ENCODE results near the gene ATOH7.

The ATOH7 gene

DNA sequence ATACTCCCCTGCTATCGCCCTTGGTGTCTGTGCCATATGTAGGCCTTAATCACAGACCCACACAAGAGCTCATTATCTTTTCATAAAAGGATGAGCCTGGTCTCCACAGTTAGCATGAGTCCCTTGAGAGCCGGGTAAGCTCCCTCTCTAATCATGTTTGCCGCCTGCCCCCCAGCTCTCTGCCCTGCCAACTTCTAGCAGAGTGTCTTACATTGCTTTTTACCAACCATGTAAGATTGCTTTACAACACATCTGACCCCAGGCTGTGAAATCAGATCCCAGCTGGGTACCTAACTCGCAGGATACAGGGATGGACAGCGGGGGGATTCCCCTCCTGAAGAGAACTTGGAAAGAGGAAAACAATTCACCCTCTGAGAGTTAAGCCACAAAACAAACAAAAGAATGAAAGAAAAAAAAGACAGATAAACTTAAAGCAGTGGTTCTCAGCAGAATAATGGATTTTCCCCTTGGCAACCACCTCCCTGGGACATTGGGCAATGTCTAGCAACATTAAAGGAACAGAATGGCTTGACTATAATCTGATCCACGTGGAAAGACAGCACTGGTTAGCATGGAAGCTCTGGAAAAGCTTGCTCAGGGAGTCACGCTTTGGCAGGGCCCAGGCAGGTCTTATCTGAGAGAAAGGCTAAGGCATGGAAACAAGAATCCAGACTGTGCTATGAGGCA is 39.4 kb upstream of the ATOH7 start:
- DNase-seq (ENCODE audit: low read depth), result no peak
- TF ChIP-seq MYC (IDR thresholded peaks at IDR 0.05; ENCODE audit: low read depth, low read length) (no peak), POLR2A (IDR thresholded peaks at IDR 0.05; ENCODE audit: extremely low read depth, insufficient read length) (no peak)
- TF ChIP-seq, protein P1, sequence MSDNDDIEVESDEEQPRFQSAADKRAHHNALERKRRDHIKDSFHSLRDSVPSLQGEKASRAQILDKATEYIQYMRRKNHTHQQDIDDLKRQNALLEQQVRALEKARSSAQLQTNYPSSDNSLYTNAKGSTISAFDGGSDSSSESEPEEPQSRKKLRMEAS (IDR thresholded peaks at IDR 0.05; ENCODE audit: low read depth, low read length), result no peak
- TF ChIP-seq, protein P2, sequence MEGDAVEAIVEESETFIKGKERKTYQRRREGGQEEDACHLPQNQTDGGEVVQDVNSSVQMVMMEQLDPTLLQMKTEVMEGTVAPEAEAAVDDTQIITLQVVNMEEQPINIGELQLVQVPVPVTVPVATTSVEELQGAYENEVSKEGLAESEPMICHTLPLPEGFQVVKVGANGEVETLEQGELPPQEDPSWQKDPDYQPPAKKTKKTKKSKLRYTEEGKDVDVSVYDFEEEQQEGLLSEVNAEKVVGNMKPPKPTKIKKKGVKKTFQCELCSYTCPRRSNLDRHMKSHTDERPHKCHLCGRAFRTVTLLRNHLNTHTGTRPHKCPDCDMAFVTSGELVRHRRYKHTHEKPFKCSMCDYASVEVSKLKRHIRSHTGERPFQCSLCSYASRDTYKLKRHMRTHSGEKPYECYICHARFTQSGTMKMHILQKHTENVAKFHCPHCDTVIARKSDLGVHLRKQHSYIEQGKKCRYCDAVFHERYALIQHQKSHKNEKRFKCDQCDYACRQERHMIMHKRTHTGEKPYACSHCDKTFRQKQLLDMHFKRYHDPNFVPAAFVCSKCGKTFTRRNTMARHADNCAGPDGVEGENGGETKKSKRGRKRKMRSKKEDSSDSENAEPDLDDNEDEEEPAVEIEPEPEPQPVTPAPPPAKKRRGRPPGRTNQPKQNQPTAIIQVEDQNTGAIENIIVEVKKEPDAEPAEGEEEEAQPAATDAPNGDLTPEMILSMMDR (IDR thresholded peaks at IDR 0.05; ENCODE audit: low read depth, low read length), result no peak
- no peak overlapping the region for H3K4me3 ChIP-seq (ENCODE audit: low read depth, low read length)

DNA sequence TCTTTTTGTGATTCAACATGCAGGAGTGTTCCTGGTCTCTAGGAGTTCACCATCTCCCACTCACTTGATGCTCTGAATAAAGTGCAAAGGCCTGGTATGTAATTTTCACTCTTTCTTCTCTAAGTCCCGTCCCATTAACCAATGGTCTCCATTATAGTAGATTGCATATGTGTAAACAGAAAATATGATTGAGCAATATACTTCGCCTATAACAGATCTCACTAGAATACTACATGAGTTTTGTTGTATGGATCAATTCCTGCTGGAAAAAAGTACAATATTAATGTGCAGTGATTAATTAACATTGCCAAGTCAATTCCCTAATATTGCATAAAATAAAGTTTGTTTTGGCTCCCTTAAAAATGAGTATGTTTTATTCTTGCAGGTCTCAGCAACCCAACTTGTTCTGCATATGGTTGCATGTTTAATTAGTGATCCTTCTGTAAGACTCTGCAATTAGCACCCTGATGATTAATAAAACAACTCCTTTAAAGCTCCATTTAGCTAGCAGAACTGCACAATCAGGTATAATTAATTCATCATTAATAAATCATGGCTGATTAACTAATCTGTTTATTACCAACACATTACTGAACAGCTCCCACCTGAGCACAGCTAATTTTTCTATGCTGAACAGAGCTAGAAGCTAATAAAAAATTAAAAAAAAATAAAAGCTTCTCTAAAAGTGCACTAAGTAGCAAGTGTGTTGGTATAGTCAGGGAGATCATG is 37.8 kb upstream of the ATOH7 start:
- TF ChIP-seq, protein P2 (IDR thresholded peaks at IDR 0.05; ENCODE audit: low read depth, low read length), result no peak
- TF ChIP-seq, protein P1 (IDR thresholded peaks at IDR 0.05; ENCODE audit: low read depth, low read length), result no peak
- TF ChIP-seq POLR2A (IDR thresholded peaks at IDR 0.05; ENCODE audit: extremely low read depth, insufficient read length) (no peak), MYC (IDR thresholded peaks at IDR 0.05; ENCODE audit: low read depth, low read length) (no peak)
- no peak for DNase-seq (ENCODE audit: low read depth)
- H3K4me3 ChIP-seq (ENCODE audit: low read depth, low read length), result no peak overlapping the region

DNA sequence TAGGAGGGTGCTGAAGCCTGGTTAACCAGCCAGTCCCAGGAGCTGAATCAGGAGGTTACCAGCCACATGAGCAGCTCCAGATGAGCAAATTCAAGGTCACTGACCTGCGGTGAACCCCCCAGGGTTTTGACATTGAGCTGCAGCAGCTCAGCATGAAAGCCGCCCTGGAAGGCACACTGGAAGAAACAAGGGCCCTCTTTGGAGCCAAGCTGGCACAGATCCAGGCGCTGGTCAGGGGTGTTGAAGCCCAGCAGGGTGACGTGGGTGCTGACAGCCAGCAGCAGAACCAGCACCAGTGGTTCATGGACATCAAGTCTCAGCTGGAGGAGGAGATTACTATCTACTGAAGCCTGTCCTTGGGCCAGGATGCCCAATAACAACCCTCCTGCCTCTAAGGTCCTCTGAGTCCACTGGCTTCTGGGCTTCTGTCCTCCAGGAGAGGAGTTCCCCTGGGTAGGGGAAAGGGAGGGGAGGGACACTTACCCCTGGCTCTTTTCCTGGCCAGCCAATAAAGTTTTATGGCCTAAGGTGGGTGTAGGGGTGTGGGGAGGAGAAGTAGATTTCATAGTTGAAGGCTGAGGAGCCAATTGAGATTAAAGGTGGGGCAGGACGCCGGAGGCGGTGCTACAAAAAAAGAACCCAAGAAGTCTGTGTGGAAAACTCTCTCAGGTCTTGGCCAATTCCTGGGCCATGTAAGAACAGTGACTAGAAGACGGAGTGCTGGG is 29.4 kb upstream of the ATOH7 start:
- H3K4me3 ChIP-seq (ENCODE audit: low read depth, low read length), result no peak overlapping the region
- TF ChIP-seq, protein P1 (IDR thresholded peaks at IDR 0.05; ENCODE audit: low read depth, low read length), result no peak
- TF ChIP-seq MYC (IDR thresholded peaks at IDR 0.05; ENCODE audit: low read depth, low read length) (no peak), POLR2A (IDR thresholded peaks at IDR 0.05; ENCODE audit: extremely low read depth, insufficient read length) (no peak)
- TF ChIP-seq, protein P2 (IDR thresholded peaks at IDR 0.05; ENCODE audit: low read depth, low read length), result no peak
- DNase-seq (ENCODE audit: low read depth), result no peak

DNA sequence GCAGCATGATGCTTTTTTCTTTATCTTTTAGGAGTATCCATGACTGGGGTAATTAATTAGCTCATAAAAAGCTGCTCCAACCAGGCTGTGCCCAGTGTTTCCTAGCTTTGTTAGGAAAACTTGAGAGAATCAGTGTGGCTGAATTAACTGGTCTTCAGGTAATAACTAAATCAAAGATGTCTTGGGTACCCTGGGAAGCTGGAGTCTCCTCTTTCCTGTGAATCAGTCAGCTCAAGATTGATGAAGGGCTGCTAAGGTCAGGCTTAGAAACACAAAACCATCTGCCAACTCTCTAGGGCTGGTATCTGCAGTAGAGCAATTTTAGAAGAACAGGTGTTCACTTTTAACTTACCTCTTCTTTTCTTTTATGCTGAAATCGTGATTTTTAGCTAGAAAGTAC is 21.4 kb upstream of the ATOH7 start:
- no peak for DNase-seq (ENCODE audit: low read depth)
- TF ChIP-seq, protein P2 (IDR thresholded peaks at IDR 0.05; ENCODE audit: low read depth, low read length), result no peak
- TF ChIP-seq, protein P1 (IDR thresholded peaks at IDR 0.05; ENCODE audit: low read depth, low read length), result no peak
- TF ChIP-seq POLR2A (IDR thresholded peaks at IDR 0.05; ENCODE audit: extremely low read depth, insufficient read length) (no peak), MYC (IDR thresholded peaks at IDR 0.05; ENCODE audit: low read depth, low read length) (no peak)
- no peak overlapping the region for H3K4me3 ChIP-seq (ENCODE audit: low read depth, low read length)

DNA sequence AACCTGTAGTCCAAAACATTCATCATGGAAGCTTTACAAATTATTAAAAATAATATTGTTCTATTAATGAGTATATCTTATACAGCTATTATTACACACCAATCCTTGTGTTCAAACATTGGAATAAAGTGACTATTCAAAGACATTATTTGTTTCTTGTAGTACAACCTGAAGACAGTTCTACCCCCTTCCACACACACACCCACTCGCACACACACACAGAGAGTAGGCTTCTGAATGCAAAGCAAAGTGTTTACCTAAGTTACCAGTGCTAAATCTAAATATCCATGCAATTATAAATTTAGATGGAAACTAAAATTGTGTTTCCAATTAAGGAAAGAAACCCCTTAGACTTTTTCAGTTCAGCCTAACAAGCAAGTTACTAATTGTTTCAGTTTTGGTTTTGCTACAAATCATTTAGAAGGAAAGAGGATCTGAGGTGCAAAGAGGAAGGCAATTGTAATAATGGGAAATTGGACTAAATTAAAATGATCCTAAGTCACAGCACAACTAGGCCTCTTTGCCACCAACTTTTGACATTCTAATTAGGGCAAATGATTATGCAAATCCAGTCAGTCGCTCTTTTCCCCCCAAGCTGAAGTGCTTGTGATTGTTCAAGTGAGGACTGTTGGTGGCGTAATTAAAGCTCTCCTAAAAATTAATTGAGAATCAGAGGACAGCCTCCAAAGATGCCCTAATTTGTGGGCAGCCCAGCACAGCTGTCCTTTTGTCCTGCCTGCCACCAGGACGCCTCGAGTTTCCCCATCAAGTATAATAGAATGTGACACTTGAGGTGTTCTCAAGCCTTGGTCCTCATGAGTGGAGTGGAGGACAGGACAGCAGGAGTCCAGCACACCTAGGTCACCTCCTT is 19.9 kb upstream of the ATOH7 start:
- no peak for DNase-seq (ENCODE audit: low read depth)
- TF ChIP-seq, protein P1 (IDR thresholded peaks at IDR 0.05; ENCODE audit: low read depth, low read length), result no peak
- TF ChIP-seq MYC (IDR thresholded peaks at IDR 0.05; ENCODE audit: low read depth, low read length) (no peak), POLR2A (IDR thresholded peaks at IDR 0.05; ENCODE audit: extremely low read depth, insufficient read length) (no peak)
- TF ChIP-seq, protein P2 (IDR thresholded peaks at IDR 0.05; ENCODE audit: low read depth, low read length), result no peak
- no peak overlapping the region for H3K4me3 ChIP-seq (ENCODE audit: low read depth, low read length)

All from NB4 (cell line).